Sigmoid colon (tissue), 7 donors: ENCODE data around the gene GNS. TPM values are rescaled to one million over a fixed set of nuclear protein-coding genes. Genes with fewer than 3 reads are reported as not detected.
A peak's percentile ranks its signal among the peaks of the same experiment; 100 is the strongest.

Experiments
- DNase-seq: peaks from one replicate; pipeline ENCODE4 v3.0.0-alpha.2; 2019
- H3K27ac ChIP-seq, 4 donors: fragments of 200-600 bp; sonication (generic); one replicate each; pipeline ENCODE4 v1.5.1; 2016 to 2019; ENCODE audit warnings: mild to moderate bottlenecking in 1 of 4
- H3K27me3 ChIP-seq, 3 donors: fragments of 200-600 bp; sonication (generic); one replicate each; pipeline ENCODE4 v1.5.1; 2019; ENCODE audit warnings: mild to moderate bottlenecking in 1 of 3
- H3K36me3 ChIP-seq, 4 donors: fragments of 200-600 bp; sonication (generic); one replicate each; pipeline ENCODE4 v1.5.1; 2016 to 2019
- H3K4me1 ChIP-seq, 4 donors: fragments of 200-600 bp; sonication (generic); one replicate each; pipeline ENCODE4 v1.5.1; 2017 to 2019
- H3K4me3 ChIP-seq, 4 donors: fragments of 200-600 bp; sonication (generic); one replicate each; pipeline ENCODE4 v1.5.1; 2017 to 2019; ENCODE audit warnings: mild to moderate bottlenecking in 2 of 4, moderate library complexity in 1 of 4
- H3K9me3 ChIP-seq, 4 donors: fragments of 200-600 bp in 3 of 4; sonication (generic) in 3 of 4; one replicate each; pipeline versions ENCODE4 v1.5.1 to v1.6.1; 2013 to 2019
- CTCF ChIP-seq, 4 experiments: fragments of 450-650 bp in 3 of 4; fragments of 200-600 bp in 1 of 4; IDR thresholded peaks; one replicate each; pipeline ENCODE4 v1.5.1; 2016 to 2019; ENCODE audit warnings: antibody characterized with exemption in 4 of 4, mild to moderate bottlenecking in 3 of 4, moderate library complexity in 2 of 4
- EP300 ChIP-seq, 4 donors: sonication (generic); formaldehyde crosslinking; IDR thresholded peaks; one replicate each; pipeline ENCODE4 v1.6.1; 2017; ENCODE audit warnings: antibody characterized with exemption in 4 of 4
- POLR2A ChIP-seq, 2 donors: fragments of 450-650 bp; IDR thresholded peaks; one replicate each; pipeline ENCODE4 v1.6.1; 2016; ENCODE audit warnings: antibody characterized with exemption in 2 of 2, mild to moderate bottlenecking in 2 of 2, moderate library complexity in 2 of 2
- POLR2AphosphoS5 ChIP-seq, 4 donors: sonication (generic); formaldehyde crosslinking; IDR thresholded peaks; one replicate each; pipeline ENCODE4 v1.6.1; 2017; ENCODE audit warnings: antibody characterized with exemption in 4 of 4
- WGBS, 2 donors: extraction: QIAGEN DNeasy Blood & Tissue Kit; methylation state at CpG; one replicate each; pipeline ENCODE4 v1.1.7; 2013; 5-methylcytosine and 5-hydroxymethylcytosine counted together
- intact Hi-C: fragments of 100-400 bp; cut with DNase I; formaldehyde crosslinking; loops from one replicate; pipeline ENCODE4 v1.15.1; 2023
- polyA plus RNA-seq, 3 donors: library from polyadenylated mRNA; stranded (reverse); fragments of 200-250 nt; gene quantifications; one replicate each; pipeline ENCODE4 v1.2.3, GENCODE V29; 2013
- total RNA-seq, 4 donors: library from RNA; depleted of rRNA; stranded (reverse); fragments of >200 nt; gene quantifications; one replicate each; pipeline ENCODE4 v1.1.0, GENCODE V29; 2016
- donor health status: healthy with polysubstance abuse.
- donor health status: Bipolar disorder and iron deficiency.
- donor health status: healthy.

The GNS gene
- total and polyA plus RNA-seq, 7 donors = 4.2 to 73.0 (median 65.3) TPM

DNA sequence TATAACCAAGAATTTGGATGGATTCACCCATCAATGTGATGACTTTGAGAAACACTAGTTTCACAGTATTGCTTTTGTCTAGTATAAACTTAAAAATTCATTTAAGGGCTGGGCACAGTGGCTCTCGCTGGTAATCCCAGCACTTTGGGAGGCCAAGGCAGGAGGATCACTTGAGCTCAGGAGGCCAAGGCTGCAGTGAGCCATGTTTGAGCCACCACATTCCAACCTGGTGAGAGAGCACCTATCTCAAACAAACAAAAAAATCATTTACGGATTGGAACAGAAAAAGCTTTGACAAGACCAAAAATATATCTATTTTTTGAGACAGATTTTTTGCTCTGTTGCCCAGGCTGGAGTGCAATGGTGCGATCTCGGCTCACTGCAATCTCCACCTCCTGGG, 27.5 kb downstream of the GNS start:
- 97 to 98% methylated on average over 4 of the region's 4 CpGs for WGBS, 2 donors
- H3K4me1 ChIP-seq = peaks cover 0 to 13% (median 4%) of the 10 kb centered on the region in 4 donors
- H3K4me3 ChIP-seq = no peak overlapping the region
- intact Hi-C loops = no loop called here
- no peak for DNase-seq
- no peak for TF ChIP-seq EP300 (IDR thresholded peaks at IDR 0.05)
- TF ChIP-seq CTCF (IDR thresholded peaks at IDR 0.05) = no peak
- TF ChIP-seq POLR2AphosphoS5 (IDR thresholded peaks at IDR 0.05) = no peak
- H3K27me3 ChIP-seq = no peaks in the 10 kb centered on the region
- peaks cover 2 to 63% (median 26%) of the 10 kb centered on the region in 4 donors for H3K36me3 ChIP-seq
- H3K9me3 ChIP-seq = no peaks in the 10 kb centered on the region
- H3K27ac ChIP-seq = no peak overlapping the region

GRCh38 chr12:64730588-64730969, 28.6 kb downstream of the GNS start:
- H3K9me3 ChIP-seq = no peaks in the 10 kb centered on the region
- DNase-seq = no peak
- intact Hi-C loops = no loop called here
- H3K27me3 ChIP-seq = no peaks in the 10 kb centered on the region
- peaks cover 0 to 13% (median 4%) of the 10 kb centered on the region in 4 donors for H3K4me1 ChIP-seq
- TF ChIP-seq POLR2A (IDR thresholded peaks at IDR 0.05) (no peak), POLR2AphosphoS5 (IDR thresholded peaks at IDR 0.05) (no peak), CTCF (IDR thresholded peaks at IDR 0.05) (no peak), EP300 (IDR thresholded peaks at IDR 0.05) (no peak)
- peaks cover 0 to 57% (median 16%) of the 10 kb centered on the region in 4 donors for H3K36me3 ChIP-seq
- 83 to 86% methylated on average over 2 of the region's 2 CpGs for WGBS, 2 donors
- peak overlapping the region in 2 of 4 donors; percentile 15 to 21 for H3K27ac ChIP-seq
- H3K4me3 ChIP-seq = no peak overlapping the region

- Histone ChIP-seq H3K27me3 (no peaks in the 10 kb centered on the region), H3K4me3 (no peak overlapping the region), H3K27ac (peak overlapping the region in 3 of 4 donors; percentile 15 to 41 (median 21)), H3K4me1 (peaks cover 0 to 13% (median 4%) of the 10 kb centered on the region in 4 donors), H3K36me3 (peaks cover 0 to 55% (median 13%) of the 10 kb centered on the region in 4 donors), H3K9me3 (no peaks in the 10 kb centered on the region)
- TF ChIP-seq CTCF (IDR thresholded peaks at IDR 0.05) = no peak
- no peak for TF ChIP-seq POLR2AphosphoS5 (IDR thresholded peaks at IDR 0.05)
- TF ChIP-seq EP300 (IDR thresholded peaks at IDR 0.05) = no peak
- TF ChIP-seq POLR2A (IDR thresholded peaks at IDR 0.05) = no peak
- intact Hi-C loops = no loop called here
- 64 to 89% methylated on average over 2 of the region's 2 CpGs for WGBS, 2 donors
- DNase-seq = no peak
Observed at GRCh38 chr12:64729909-64730587, 29.2 kb downstream of the GNS start.

DNA sequence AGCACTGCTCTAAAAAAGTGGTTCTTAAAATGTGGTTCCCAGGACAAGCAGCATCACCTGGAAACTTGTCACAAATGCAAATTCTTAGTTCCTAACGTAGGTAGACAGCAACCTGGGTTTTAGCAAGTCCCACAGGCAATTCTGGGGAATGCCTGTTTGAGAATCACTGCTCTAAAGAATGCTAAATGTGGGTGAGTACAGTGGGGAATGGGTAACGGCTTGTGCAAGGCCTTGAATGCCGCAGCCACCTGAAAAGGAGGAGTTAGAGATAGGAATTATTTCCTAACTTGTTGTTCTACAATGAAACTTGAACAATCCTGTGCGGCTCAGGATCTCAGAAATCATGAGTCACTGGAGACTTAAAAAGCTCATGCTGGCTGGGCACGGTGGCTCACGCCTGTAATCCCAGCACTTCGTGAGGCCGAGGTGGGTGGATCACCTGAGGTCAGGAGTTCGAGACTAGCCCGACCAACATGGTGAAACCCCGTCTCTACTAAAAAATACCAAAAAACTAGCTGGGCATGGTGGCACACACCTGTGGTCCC, 34.9 kb downstream of the GNS start:
- DNase-seq = no peak
- TF ChIP-seq POLR2AphosphoS5 (IDR thresholded peaks at IDR 0.05) = no peak
- no peak for TF ChIP-seq POLR2A (IDR thresholded peaks at IDR 0.05)
- no peak for TF ChIP-seq EP300 (IDR thresholded peaks at IDR 0.05)
- TF ChIP-seq CTCF (IDR thresholded peaks at IDR 0.05) = no peak
- H3K36me3 ChIP-seq = peaks cover 19 to 82% (median 24%) of the 10 kb centered on the region in 4 donors
- WGBS, 2 donors = 94 to 95% methylated on average over 11 of the region's 11 CpGs
- H3K4me3 ChIP-seq = no peak overlapping the region
- no peaks in the 10 kb centered on the region for H3K27me3 ChIP-seq
- H3K27ac ChIP-seq = no peak overlapping the region
- no peaks in the 10 kb centered on the region for H3K9me3 ChIP-seq
- H3K4me1 ChIP-seq = peaks cover 0 to under 1% (median 0%) of the 10 kb centered on the region in 4 donors
- intact Hi-C loops = no loop called here
